Measurements from ENCODE around the gene PSMD12. TPM values are rescaled to one million over a fixed set of nuclear protein-coding genes. Genes with fewer than 3 reads are reported as not detected.
A peak's percentile ranks its signal among the peaks of the same experiment; 100 is the strongest.

PSMD12 gene
- total RNA-seq, 2 experiments from 2014 or later: 15.0 to 62.8 TPM

GRCh38 chr17:67293251-67294203 is 72.8 kb downstream of the PSMD12 start:
- CTCF ChIA-PET (ENCODE audit: unreplicated experiment): no interaction called here
- H3K9me3 ChIP-seq (ENCODE audit: low read length): no peaks in the 10 kb centered on the region
- DNase-seq (ENCODE audit: low spot score): peak; percentile 83
- no peaks in the 10 kb centered on the region for H3K9me2 ChIP-seq (ENCODE audit: insufficient read depth, low read length)
- no peak overlapping the region for H3K27ac ChIP-seq (ENCODE audit: low read depth, low read length, poor library complexity, severe bottlenecking)
- TF ChIP-seq CTCF (conservative IDR thresholded peaks at IDR 0.05; ENCODE audit: low read length): peak; percentile 83
- TF ChIP-seq EZH2phosphoT487 (IDR thresholded peaks at IDR 0.05; ENCODE audit: borderline replicate concordance, low read depth, low read length): no peak
- H3K4me2 ChIP-seq (ENCODE audit: low read length): peak overlapping the region; percentile 34; the same call in 1 of the 2 replicates
- no peaks in the 10 kb centered on the region for H4K20me1 ChIP-seq (ENCODE audit: insufficient read depth, low read length)
- no peaks in the 10 kb centered on the region for H3K79me2 ChIP-seq (ENCODE audit: insufficient read depth, low read depth, low read length)
- no TSS peak for BruUV-seq (replicated peaks)
- peak overlapping the region; percentile 83 for H2AFZ ChIP-seq (ENCODE audit: low read length)
- H3K36me3 ChIP-seq (ENCODE audit: insufficient read depth, low read length): no peaks in the 10 kb centered on the region
- POLR2A ChIA-PET: interaction anchor here (0.6 to 0.7 kb wide), 3 partner anchors 13 to 353 kb away, joined by 3 to 4 read pairs (median 3); no protein-coding TSS in a partner anchor
- peaks cover 6% of the 10 kb centered on the region for H3K4me1 ChIP-seq (ENCODE audit: insufficient read depth, low read length, poor library complexity, severe bottlenecking)
- intact Hi-C loops (cut with micrococcal nuclease; ENCODE audit: unreplicated experiment): loop anchor here (2.0 kb wide), 1 partner anchor 73 kb away; no protein-coding TSS in a partner anchor
- H3K4me3 ChIP-seq (ENCODE audit: low read depth, low read length, poor library complexity, severe bottlenecking): no peak overlapping the region

- H3K4me1 ChIP-seq (ENCODE audit: insufficient read depth, low read length, poor library complexity, severe bottlenecking): peaks cover 6% of the 10 kb centered on the region
- no peak overlapping the region for H3K4me2 ChIP-seq (ENCODE audit: low read length)
- BruUV-seq (replicated peaks): no TSS peak
- no peak for TF ChIP-seq CTCF (conservative IDR thresholded peaks at IDR 0.05; ENCODE audit: low read length)
- no peak for TF ChIP-seq EZH2phosphoT487 (IDR thresholded peaks at IDR 0.05; ENCODE audit: borderline replicate concordance, low read depth, low read length)
- no peaks in the 10 kb centered on the region for H4K20me1 ChIP-seq (ENCODE audit: insufficient read depth, low read length)
- intact Hi-C loops (cut with micrococcal nuclease; ENCODE audit: unreplicated experiment): no loop called here
- no peak overlapping the region; the same call in 1 of the 2 replicates for H2AFZ ChIP-seq (ENCODE audit: low read length)
- no peaks in the 10 kb centered on the region for H3K9me2 ChIP-seq (ENCODE audit: insufficient read depth, low read length)
- DNase-seq (ENCODE audit: low spot score): no peak
- POLR2A ChIA-PET: interaction anchor here (0.7 kb wide), 1 partner anchor 397 kb away, joined by 7 read pairs; no protein-coding TSS in a partner anchor
- no peaks in the 10 kb centered on the region for H3K9me3 ChIP-seq (ENCODE audit: low read length)
- no peak overlapping the region for H3K4me3 ChIP-seq (ENCODE audit: low read depth, low read length, poor library complexity, severe bottlenecking)
- no peak overlapping the region for H3K27ac ChIP-seq (ENCODE audit: low read depth, low read length, poor library complexity, severe bottlenecking)
- H3K36me3 ChIP-seq (ENCODE audit: insufficient read depth, low read length): no peaks in the 10 kb centered on the region
- H3K79me2 ChIP-seq (ENCODE audit: insufficient read depth, low read depth, low read length): no peaks in the 10 kb centered on the region
- CTCF ChIA-PET (ENCODE audit: unreplicated experiment): no interaction called here
Measured at GRCh38 chr17:67290711-67291291, 75.6 kb downstream of the PSMD12 start.
